Kidney (tissue), 14 donors: ENCODE data around the gene WWC1. TPM values are rescaled to one million over a fixed set of nuclear protein-coding genes. Genes with fewer than 3 reads are reported as not detected.
A peak's percentile ranks its signal among the peaks of the same experiment; 100 is the strongest.

ENCODE experiments used
- DNase-seq, 5 donors: peaks; one replicate each; pipeline ENCODE4 v3.0.0-alpha.2; 2013 to 2020
- FAIRE-seq: peaks from 2 replicates; lab custom pipeline; 2012; peaks lifted over from hg19 to GRCh38; lab: Jason Lieb, UNC
- H3K27ac ChIP-seq, 2 donors: one replicate each; pipeline ENCODE4 v1.7.0; 2013; ENCODE audit warnings: low read depth in 2 of 2, low read length in 2 of 2, inconsistent platforms in 1 of 2
- H3K27me3 ChIP-seq: one replicate; pipeline ENCODE4 v1.7.1; 2013; ENCODE audit warnings: low read length, inconsistent platforms; ENCODE audit not compliant: control insufficient read depth, insufficient read depth
- H3K36me3 ChIP-seq, 3 donors: one replicate each; pipeline versions ENCODE4 v1.7.0 to v1.7.1; 2013; ENCODE audit warnings: low read length in 3 of 3, control low read depth in 1 of 3, inconsistent platforms in 1 of 3; ENCODE audit not compliant: insufficient read depth in 3 of 3, control insufficient read depth in 2 of 3
- H3K4me1 ChIP-seq, 3 donors: one replicate each; pipeline versions ENCODE4 v1.7.0 to v1.7.1; 2013; ENCODE audit warnings: low read length in 3 of 3, inconsistent platforms in 1 of 3, low read depth in 1 of 3; ENCODE audit not compliant: control insufficient read depth in 2 of 3, insufficient read depth in 2 of 3
- H3K4me3 ChIP-seq, 3 donors: one replicate each; pipeline versions ENCODE4 v1.7.0 to v1.8.1; 2013; ENCODE audit warnings: low read length in 3 of 3, control low read depth in 1 of 3, inconsistent platforms in 1 of 3
- H3K9ac ChIP-seq, 3 donors: one replicate each; pipeline versions ENCODE4 v1.7.0 to v1.7.1; 2013; ENCODE audit warnings: low read length in 3 of 3, control low read depth in 1 of 3, inconsistent platforms in 1 of 3
- H3K9me3 ChIP-seq, 3 donors: one replicate each; pipeline versions ENCODE4 v1.7.0 to v1.7.1; 2013; ENCODE audit warnings: low read length in 3 of 3, control low read depth in 1 of 3, inconsistent platforms in 1 of 3; ENCODE audit not compliant: control insufficient read depth in 2 of 3, insufficient read depth in 1 of 3
- intact Hi-C: fragments of 100-400 bp; cut with DNase I; formaldehyde crosslinking; loops from one replicate; pipeline ENCODE4 v1.11.1; 2022
- polyA plus RNA-seq: library from polyadenylated mRNA; stranded (reverse); fragments of 350-450 nt; fragmentation: Illumina TruSeq; extraction: RNeasy Lipid Tissue Mini Kit (QIAGEN cat#74804); gene quantifications from one replicate; pipeline ENCODE4 v1.2.3, GENCODE V29; 2014; ENCODE audit warnings: low read depth, low replicate concordance; ENCODE audit not compliant: insufficient read depth
- total RNA-seq: library from RNA; stranded (reverse); fragmentation: NEBNext Ultra II Directional; extraction: Animal tissue kit (Norgen Biotek cat#: 25700); gene quantifications from one replicate; pipeline ENCODE4 v1.2.1, GENCODE V29; 2021
- TF ChIP-seq, protein P1 (sequence below): IDR thresholded peaks from 3 replicates; pipeline ENCODE4 v1.5.1; 2012; ENCODE audit warnings: mild to moderate bottlenecking, moderate library complexity, borderline replicate concordance; ENCODE audit not compliant: insufficient read depth; ENCODE audit errors: extremely low read depth
- donor health status: control.
- donor health status: control.
- donor health status: control.
- donor health status: control.
- donor health status: control.
- donor health status: DM: yes; HTN: yes; CAD: no.
- donor health status: Normal renal cell carcinoma (clear cell type).

Gene WWC1
- total and polyA plus RNA-seq, 2 donors from 2014 or later = 74.4 to 174 TPM

- TF ChIP-seq, protein P1, sequence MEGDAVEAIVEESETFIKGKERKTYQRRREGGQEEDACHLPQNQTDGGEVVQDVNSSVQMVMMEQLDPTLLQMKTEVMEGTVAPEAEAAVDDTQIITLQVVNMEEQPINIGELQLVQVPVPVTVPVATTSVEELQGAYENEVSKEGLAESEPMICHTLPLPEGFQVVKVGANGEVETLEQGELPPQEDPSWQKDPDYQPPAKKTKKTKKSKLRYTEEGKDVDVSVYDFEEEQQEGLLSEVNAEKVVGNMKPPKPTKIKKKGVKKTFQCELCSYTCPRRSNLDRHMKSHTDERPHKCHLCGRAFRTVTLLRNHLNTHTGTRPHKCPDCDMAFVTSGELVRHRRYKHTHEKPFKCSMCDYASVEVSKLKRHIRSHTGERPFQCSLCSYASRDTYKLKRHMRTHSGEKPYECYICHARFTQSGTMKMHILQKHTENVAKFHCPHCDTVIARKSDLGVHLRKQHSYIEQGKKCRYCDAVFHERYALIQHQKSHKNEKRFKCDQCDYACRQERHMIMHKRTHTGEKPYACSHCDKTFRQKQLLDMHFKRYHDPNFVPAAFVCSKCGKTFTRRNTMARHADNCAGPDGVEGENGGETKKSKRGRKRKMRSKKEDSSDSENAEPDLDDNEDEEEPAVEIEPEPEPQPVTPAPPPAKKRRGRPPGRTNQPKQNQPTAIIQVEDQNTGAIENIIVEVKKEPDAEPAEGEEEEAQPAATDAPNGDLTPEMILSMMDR = no peak
- Histone ChIP-seq H3K36me3 (no peaks in the 10 kb centered on the region), H3K27ac (peak overlapping the region; percentile 28 to 93), H3K4me1 (peaks cover 6 to 44% (median 26%) of the 10 kb centered on the region in 3 donors), H3K9me3 (no peaks in the 10 kb centered on the region), H3K4me3 (no peak overlapping the region), H3K9ac (no peak overlapping the region), H3K27me3 (no peaks in the 10 kb centered on the region)
- intact Hi-C loops = no loop called here
- FAIRE-seq (no peak), DNase-seq (no peak)
Measured at GRCh38 chr5:168327019-168327421, 35.6 kb downstream of the WWC1 start.

DNA sequence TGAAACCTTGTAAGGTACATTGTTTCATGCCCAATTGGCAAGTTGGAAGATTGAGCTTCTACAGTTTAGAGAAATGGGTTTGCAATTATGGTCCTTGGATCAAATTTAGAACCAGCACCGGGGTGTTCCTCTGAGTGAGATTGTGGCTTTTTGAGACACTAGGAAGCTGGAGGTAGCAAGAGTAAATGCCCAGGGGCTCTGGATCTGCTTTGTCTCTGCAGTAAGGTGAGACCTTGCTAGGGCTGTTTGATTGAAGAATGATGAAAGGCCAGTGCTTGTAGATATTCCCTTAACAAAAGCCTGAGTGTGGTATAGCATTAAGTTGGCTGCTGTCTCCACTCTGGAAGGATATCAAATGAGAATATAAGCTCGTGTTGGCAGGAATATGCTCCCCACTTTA is 36.0 kb downstream of the WWC1 start:
- H3K4me1 ChIP-seq = peaks cover 6 to 44% (median 26%) of the 10 kb centered on the region in 3 donors
- no peaks in the 10 kb centered on the region for H3K36me3 ChIP-seq
- intact Hi-C loops = no loop called here
- TF ChIP-seq, protein P1 = no peak
- H3K27me3 ChIP-seq = no peaks in the 10 kb centered on the region
- H3K27ac ChIP-seq = peak overlapping the region; percentile 28 to 93
- FAIRE-seq = no peak
- H3K9ac ChIP-seq = no peak overlapping the region
- DNase-seq = no peak
- no peak overlapping the region for H3K4me3 ChIP-seq
- no peaks in the 10 kb centered on the region for H3K9me3 ChIP-seq

DNA sequence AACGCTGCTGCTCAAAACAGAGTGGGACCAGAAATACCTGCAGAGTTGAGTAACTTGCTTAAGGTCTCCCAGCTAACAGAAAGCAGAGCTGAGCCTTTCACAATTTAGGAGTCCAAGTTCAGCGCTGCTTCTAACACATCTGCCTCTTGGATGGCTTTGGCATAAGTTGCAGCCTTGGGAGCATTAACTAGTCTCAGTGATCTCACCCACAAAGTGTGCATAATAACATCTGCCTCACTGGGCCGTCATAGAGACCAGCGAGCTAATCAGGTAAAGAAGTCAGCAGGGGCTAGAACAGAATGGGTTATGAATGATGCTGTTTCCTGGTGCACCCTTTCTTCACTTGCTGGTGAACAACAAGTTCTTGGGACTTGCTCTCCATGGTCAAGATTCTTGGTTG is 36.5 kb downstream of the WWC1 start:
- peaks cover 6 to 44% (median 26%) of the 10 kb centered on the region in 3 donors for H3K4me1 ChIP-seq
- TF ChIP-seq, protein P1 = no peak
- H3K27ac ChIP-seq = peak overlapping the region; percentile 17 to 93
- no peaks in the 10 kb centered on the region for H3K36me3 ChIP-seq
- FAIRE-seq = no peak
- no peak overlapping the region for H3K9ac ChIP-seq
- no peak for DNase-seq
- H3K9me3 ChIP-seq = no peaks in the 10 kb centered on the region
- H3K27me3 ChIP-seq = no peaks in the 10 kb centered on the region
- H3K4me3 ChIP-seq = peak overlapping the region in 2 of 3 donors; percentile 1 to 31
- intact Hi-C loops = no loop called here

DNA sequence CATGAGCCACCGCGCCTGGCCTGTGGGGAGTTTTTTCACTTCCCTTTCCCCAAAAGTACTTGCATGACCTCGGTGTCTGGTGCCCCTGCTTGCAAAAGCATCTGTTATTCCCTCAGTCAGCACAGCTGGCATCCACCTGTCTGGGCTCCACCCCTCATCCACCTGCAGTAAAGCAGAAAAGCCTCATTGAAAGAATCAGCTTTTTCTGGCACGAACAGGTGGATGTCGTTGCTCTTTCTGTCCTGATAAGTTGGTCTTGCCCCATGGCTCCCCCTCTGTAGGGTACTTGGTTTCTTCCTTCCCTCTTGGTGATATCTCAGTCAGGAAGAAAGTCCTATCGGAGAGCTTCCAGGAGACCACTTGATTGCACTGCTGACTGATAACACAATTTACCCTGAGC is 37.4 kb downstream of the WWC1 start:
- Histone ChIP-seq H3K36me3 (no peaks in the 10 kb centered on the region), H3K9me3 (no peaks in the 10 kb centered on the region), H3K9ac (peak overlapping the region in 2 of 3 donors; percentile 5 to 14), H3K27ac (peak overlapping the region; percentile 17 to 93), H3K4me3 (peak overlapping the region in 1 of 3 donors; percentile 4), H3K27me3 (no peaks in the 10 kb centered on the region), H3K4me1 (peaks cover 6 to 41% (median 26%) of the 10 kb centered on the region in 3 donors)
- intact Hi-C loops = no loop called here
- peak in 3 of 5 donors; percentile 78 to 86 (median 85) for DNase-seq
- no peak for FAIRE-seq
- TF ChIP-seq, protein P1 = no peak
